ENCODE measurements around the gene APLNR.
A peak's percentile ranks its signal among the peaks of the same experiment; 100 is the strongest.

APLNR gene

DNA sequence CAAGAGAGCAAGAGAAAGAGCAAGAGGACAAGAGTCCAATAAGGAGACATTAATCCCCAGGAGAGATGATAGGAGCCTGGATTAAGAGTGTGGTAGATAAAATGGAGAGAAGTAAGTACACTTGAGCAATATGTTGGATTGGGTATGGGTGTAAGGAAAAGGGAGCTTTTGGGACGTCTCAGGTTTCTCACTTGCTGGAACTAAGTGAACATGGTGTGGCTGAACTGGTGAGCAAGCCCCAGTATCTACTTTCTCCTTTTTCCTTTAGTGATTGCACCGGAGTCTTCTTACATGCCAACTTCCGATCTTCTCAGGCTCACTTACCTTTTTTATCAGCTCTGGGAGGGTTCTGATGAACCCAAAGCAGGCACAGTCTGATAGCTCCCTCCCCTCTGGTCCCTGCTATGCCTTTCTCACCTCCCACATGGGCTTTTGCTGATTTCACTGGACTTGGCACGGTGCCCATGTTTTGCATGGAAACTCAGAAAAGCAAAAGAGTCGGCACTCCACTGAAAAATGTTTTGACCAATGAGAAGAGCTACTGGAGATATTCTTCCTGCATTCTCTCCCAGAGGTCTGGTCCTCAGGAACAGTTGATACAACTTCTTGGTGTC is 14.5 kb upstream of the APLNR start:
- no peak for DNase-seq (ENCODE audit: low spot score)
- no peak for FAIRE-seq

DNA sequence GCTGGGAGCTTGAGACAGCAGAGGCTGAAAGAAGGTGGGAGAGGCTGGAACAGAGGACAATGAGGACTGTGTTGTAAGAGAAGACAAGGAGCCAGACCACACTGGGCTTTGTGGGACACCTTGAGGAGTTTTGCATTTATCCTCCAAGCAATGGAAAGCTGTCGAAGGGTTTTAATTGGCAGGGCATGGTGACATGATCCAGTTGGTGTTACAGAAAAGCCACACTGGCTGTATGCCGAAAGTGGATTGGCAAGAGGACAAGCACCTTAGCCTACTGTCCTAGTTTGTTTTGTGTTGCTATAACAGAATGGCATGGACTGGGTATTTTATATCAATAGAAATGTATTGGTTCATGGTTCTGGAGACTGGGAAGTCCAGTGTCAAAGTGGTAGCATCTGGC is 14.0 kb upstream of the APLNR start:
- FAIRE-seq (no peak), DNase-seq (ENCODE audit: low spot score) (no peak)

DNA sequence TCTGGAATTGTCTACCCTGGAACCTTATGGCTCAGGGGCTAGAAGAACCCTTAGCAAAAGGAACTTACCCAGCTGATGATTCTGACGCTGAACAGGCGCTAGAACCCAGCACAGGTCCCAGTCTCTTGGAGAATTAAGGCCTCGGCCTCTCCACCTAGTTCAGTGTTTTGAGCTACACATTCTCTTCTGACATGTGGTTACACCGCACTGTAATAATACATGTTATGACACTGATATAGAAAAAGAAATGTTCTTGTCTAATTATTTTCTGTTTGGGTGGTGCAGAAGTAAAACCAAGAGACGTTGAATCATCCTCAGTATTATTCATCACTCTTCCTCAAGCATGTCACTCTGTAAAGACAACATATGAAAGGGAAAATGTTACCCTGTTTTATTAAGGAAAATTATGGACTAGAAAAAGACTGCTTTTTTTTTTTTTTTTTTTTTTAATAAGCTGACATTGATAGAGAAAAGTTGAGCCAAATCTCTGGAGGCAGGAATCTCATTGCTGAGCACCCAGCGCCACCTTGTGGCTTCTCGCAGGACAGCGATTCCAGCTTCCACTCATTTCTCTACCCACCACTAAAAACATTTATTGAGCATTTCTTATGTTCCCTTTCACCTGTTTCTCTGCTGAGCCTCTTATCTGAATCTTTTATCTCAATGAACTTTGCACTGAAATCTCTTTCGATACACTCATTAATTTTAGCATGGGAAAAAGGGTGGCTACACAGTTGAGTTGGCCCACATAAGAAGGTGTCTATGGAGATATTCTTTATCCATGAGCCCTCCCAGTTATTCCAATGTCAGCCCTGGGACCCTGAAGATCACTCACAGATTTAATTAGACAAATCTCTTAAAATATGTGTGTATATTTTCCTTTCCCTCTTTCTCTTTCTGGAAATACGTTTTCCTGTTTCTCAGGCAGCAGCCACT is 12.6 kb upstream of the APLNR start:
- peak; percentile 52 for FAIRE-seq
- DNase-seq (ENCODE audit: low spot score): peak; percentile 9

DNA sequence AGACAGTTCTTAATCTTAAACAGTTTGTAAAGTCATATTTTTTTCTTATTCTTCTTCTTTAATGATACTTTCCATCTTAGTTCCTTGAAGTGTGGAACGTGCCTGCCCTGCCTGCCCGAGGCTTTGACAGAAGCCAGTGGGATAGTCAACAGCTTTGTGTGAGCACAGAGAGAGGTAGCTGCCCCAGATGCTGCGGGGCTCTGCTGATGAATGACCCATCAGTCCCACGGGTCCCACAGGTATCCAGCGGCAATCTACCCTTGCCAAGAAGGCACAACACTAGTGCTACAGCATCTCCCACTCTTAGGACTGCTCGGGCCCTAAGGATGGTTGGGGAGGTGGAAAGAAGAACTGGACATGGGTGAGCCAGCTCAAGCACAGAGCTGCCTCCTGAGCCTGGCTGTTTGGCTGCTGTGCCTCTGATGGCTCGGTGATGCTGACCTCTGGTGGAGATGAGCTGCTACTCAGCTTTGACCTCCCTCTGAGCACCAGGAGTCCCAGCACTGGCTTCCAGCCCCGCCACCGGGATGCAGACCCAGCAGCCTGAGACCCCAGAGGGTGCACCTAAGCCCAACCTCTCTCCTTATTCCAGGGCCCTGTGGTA is 11.8 kb upstream of the APLNR start:
- peak; percentile 10 for DNase-seq (ENCODE audit: low spot score)
- FAIRE-seq: no peak

DNA sequence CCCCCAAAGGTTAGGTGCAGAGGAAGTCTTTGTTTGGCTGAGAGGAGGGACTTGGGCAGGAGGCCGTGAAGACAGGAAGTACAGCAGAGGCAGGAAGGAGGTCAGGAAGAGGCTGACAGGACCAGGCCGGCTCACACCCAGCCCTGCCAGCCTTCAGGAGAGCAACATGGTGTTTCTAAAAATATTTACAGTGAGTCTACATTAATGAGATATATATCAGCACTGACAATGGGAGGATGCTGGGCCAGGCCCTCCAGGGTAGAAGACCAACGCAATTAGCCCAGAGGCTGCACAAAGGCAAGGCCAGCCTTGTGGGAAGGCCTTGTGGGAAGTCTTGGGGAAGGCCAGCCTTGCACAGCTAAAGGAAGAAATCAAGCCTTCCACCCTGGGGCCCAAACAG is 7.9 kb upstream of the APLNR start:
- no peak for FAIRE-seq

DNA sequence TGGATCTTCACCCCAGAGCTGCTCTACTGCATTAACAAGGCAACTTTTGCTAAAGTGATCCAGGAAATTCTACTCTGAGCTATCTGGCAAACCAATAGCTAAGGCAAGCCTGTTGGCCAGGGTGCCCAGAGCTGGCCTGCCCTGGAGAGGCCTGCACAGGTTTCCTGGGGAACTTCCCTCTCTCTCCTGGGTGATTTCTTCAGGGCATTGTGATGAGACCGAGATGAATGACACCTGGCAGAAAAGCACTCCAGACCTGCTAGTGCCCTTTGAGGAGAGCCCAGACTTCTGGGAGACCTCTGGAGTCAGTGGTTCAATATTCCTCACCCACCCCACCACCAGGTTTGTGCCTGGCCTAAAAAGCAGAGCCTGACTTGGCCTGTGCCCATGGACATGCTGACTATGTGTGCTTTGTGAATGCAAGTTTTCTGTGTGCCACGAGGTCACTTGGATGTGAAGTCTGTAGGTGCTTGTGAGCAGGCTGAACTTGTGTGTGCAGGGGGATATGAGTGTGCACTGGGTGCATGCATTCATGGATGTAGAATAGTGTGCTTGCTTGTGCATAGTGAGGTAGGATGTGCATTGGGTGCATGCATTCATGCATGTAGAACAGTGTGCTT is 4.4 kb upstream of the APLNR start:
- no peak for FAIRE-seq
- DNase-seq (ENCODE audit: low spot score): no peak

More for the DNA sequence above, 7.9 kb upstream of the APLNR start:
- DNase-seq (ENCODE audit: low spot score): no peak

DNA sequence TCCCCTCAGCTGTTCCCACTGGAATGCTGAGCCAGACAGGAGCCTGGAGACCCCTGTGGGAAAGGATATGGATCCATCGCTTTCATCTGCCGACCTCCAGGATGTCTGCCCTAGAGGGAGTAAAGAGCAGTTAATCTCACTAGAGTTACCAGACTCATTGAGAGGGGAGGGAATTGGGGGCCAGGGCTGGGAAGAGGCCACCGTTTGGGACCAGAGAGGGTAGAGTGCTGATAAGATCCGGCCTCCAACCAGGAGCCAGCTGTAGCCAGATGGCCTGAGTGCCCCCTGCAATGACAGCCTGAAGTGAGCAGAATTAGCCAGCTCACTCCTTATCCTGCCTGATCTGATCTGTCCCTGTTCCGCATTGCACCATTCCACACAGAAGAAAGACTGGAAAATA is 3.7 kb upstream of the APLNR start:
- FAIRE-seq (no peak), DNase-seq (ENCODE audit: low spot score) (no peak)

DNA sequence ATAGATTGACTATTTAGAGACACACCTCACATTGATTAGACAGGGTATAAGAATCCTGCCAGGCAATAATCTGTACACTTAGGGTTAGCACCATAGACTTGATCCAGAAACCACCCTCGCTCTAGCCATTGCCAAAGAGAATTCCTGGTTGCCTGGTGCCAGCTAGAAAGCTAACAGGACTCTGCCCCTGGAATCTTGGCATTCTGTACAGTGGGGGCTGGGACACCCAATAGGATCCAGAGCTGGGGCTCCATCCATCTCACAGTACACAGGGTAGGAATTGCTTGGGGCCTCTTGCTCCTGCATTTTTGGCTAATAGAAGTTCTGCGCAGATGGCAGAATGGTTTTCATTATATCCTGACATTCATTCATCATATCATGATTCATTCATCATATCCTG is 3.0 kb upstream of the APLNR start:
- no peak for DNase-seq (ENCODE audit: low spot score)
- FAIRE-seq: no peak

DNA sequence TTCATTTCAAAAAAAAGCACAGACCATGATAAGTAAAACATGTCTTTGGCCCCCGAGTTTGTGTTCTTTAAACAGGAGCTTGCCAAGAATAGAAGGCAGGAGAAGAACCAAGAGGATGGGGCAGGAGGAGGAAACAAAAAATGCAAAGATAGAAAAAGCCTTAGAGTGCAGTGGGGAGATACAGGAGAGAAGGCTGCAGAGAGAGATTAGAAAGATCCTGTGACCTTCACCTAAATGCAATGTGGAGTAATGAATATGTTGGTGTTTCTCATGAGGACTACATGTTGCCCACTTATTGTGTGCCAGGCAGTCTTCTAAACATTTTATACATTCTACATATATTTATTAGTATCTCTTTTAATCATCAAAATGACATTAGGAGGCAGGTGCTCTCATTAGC is 2.3 kb upstream of the APLNR start:
- FAIRE-seq: no peak

DNA sequence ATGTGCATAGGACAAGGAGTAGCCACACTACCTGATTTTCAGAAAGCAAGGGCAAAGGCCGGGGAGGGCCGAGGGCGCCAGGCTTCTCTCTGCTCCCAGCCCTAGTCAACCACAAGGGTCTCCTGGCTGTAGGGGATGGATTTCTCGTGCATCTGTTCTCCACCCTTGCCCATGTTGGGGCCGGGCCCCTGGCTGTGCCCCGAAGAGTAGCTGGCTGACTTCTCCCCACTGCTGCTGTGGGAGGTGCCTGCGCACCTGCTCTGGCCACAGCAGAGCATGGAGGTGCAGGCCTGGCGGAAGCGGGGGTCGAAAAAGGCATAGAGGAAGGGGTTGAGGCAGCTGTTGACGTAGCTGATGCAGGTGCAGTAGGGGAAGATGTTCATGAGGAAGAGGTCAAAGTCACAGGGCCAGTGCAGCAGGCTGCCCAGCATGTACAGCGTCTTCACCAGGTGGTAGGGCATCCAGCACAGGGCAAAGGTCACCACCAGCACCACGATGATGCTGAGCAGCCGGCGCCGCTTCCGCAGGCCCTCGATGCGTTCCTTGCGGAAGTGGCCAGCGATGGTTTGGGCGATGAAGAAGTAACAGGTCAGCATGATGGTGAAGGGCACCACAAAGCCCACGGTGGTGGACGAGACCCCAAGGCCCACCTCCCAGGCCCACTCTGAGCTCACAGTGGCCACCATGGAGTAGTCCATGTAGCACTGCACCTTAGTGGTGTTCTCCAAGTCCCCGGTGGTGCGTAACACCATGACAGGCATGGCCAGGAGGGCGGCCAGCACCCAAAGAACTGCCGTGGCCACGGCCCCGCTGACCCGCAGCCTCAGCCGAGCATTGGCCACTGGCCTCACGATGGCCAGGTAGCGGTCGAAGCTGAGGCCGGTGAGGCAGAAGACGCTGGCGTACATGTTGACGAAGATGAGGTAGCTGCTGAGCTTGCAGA is 1.0 kb downstream of the APLNR start:
- no peak for DNase-seq (ENCODE audit: low spot score)
- no peak for FAIRE-seq

More for the DNA sequence above, 2.3 kb upstream of the APLNR start:
- no peak for DNase-seq (ENCODE audit: low spot score)

DNA sequence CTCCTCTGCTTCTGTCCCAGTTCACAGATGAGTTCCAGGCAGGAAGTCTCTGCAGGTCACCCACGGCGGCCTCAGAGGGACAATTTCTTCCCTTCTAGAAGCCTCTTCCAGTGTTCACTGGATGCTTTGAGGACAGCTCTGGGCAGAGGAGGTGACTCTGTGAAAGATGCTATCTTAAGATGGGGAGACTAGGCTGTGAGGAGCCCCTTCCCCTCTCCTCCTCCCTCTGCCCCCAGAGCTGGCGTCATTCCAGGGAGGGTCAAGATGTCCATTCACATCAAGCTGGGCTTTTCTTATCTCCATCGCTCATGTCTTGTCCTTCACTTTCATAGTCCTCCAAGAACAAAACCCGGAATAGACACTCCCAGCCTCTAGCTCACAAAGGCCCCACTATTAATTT is 3.3 kb downstream of the APLNR start:
- FAIRE-seq: no peak
- DNase-seq (ENCODE audit: low spot score): no peak

DNA sequence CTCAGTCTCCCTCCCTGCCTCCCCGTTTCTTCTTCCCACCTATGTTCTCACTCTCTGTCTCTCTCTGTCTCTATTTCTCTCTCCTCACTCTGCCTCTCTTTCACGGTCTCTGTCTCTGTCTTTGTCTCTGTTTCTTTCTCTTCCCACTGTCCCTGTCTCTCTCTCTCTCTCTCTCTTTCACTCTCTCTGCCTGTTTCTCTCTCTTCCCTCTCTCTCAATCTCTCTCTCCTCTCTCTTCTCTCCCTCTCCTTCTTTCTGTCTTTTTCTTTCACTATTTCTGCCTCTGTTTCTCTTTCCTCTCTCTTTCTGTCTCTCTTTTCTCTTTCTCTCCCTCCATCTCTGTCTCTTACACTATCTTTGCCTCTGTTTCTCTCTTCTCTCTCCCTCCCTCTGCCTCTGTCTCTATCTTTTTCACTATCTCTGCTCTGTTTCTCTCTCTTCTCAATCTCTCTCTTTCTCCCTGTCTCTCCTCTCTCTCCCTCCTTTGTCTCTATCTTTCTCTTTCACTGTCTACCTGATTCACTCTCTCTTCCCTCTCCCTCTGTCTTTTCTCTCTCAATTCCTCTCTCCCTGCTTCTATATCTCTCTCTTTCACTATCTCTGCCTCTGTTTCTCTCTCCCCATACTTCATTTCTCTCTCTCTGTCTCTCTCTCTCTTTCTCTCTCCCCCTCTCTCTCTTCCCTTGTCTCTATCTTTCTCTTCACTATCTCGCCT is 5.4 kb downstream of the APLNR start:
- DNase-seq (ENCODE audit: low spot score): no peak
- no peak for FAIRE-seq

DNA sequence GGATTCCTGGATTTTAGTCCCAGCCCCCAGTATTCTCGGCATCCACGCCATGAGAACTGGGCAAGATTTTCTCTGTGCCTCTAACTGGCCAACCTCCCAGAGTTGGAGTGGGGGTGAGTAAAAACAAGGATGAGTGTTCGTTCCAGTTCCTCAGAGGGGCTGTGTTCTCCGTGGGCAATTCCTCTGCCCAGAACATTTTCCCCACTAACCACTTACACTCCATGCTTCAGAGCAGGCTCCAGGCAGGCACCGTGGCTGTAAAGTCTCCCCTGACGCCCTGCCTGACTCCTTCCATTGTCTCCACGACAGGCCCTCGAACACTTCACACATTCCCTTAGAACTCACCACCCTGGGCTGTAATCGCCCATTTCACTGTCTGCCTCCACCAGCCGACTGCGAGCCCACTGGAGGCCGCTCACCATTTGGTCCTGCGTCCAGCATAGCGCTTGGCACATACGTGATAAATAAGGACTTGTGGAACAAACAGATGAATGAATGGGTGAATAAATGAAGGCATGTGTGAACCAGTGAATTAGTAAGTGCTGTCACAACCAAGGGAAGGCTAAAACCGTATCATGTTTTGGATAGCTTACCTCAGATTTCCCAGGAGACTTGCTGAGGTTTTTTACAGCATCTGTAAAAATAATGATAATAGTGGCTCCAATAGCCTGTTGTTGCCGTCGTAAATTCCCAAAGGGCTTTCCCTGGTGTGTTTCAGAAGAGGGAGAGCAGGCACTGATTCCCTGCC is 6.1 kb downstream of the APLNR start:
- FAIRE-seq: no peak
- no peak for DNase-seq (ENCODE audit: low spot score)

DNA sequence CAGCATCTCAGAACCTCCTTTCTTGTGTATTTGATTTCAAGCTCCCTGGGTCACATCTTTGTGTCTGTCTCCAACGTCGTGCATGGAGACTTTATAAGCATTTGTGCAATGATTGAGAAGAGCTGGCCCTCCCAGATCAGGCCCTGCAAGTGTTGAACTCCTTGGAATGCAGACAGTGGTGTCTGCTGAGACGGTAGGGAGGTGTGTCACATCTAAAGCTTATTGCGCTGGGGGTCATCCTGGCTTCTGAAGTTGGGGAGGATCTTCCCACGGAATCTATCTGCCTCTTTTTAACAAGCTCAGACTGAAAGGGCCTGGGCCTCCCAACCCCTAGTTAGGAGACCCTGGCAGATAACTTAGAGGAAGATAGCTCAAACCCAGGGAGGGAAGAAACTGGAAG is 6.7 kb downstream of the APLNR start:
- no peak for FAIRE-seq
- no peak for DNase-seq (ENCODE audit: low spot score)

DNA sequence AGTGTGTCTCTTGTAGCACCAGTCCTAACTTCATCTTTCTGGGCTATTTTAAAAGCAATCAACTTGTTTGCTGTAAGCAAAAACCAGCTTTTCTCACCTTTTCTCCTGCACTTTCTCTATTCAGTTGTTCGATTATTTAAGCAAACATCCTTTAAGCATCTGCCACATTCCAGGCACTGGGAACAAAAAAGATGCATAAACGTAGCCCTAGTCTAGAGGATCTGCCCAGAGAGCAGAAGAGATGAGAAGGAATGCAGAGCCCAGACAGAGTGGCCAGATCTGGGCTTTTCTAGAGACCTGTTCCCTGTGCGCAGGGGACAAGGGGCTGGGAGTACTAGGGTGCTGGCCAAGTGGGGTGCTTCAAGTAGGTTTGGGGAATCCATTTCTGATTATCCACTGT is 8.4 kb downstream of the APLNR start:
- DNase-seq (ENCODE audit: low spot score) (no peak), FAIRE-seq (no peak)

DNA sequence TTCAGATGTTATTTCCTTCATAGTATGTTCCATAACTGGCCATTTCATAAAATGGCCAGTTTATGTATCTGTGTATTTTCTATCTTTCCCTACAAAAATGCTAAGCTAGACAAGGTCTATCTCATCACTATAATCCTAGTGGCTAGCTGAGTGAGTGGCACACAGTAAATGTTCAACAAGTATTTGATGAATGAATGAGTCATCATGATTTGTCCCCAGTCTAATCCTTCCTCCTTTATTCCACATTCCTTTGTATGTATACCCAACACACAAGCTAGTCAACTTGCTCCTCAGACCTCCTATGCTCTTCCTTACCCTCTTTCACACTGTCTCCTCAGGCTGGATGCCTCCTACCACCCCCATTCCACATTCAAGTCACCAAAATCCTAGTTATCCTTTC is 12.5 kb downstream of the APLNR start:
- DNase-seq (ENCODE audit: low spot score): peak; percentile 49
- no peak for FAIRE-seq

DNA sequence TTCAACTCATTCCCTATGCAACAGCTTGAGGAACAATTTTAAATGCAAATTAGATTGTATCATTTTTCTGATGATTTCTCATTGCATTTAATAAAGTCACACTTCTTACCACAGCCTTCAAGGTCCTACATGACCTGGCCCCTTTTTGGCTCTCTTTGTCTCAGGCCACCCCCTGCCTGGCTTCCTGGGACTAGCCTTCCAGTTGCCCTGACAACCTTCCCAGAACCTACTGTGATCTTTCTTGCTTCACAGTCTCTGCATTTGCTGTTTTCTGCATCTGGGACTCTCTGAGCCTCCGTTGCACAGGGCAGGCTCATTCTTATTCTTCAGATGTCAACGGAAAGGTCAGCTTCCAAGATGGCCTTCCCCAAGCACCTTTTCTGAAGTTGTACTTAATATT is 12.9 kb downstream of the APLNR start:
- FAIRE-seq: no peak

DNA sequence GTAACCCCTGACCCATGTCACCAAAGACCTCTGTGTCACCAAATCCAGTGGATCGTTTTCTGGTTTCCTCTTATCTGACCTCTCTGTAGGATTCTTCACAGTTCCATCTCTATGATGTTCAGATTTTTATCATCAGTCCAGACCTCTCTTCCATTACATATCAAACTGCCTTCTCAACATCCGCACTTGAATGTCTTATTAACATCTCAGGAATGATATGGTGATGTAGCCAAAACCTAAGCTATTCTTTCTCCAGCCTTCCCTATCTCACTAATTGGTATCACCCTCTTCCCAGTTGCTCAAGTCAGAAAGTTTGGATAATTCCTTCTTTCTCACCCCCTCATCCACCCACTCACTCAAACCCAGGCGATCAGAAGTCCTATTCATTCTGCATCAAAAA is 13.4 kb downstream of the APLNR start:
- no peak for FAIRE-seq
- no peak for DNase-seq (ENCODE audit: low spot score)

More for the DNA sequence above, 12.9 kb downstream of the APLNR start:
- no peak for DNase-seq (ENCODE audit: low spot score)

DNA sequence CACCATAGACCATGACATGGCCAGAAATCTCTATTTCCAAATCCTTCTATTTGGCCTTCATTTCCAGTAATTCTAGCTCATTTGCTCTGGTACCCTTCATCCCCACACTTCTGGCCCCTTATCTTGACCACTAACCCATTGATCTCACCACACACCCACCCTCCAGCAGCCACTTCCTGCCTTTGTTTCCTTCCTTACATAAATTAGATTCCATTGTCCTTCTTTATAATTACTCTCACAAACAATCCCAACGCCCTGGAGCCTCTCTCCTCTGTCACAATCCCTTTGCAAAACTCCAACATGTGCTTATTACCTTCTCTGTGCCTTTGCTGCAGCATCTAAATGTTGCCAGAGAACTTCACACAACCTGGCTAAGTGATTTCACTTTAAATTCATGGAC is 14.8 kb downstream of the APLNR start:
- no peak for DNase-seq (ENCODE audit: low spot score)
- no peak for FAIRE-seq

Measured in RCC 7860 (cell line).